Epithelial cell of proximal tubule (primary cell): ENCODE data around the gene ARHGEF7. TPM values are rescaled to one million over a fixed set of nuclear protein-coding genes. Genes with fewer than 3 reads are reported as not detected.

Experiments
- DNase-seq: peaks from one replicate; pipeline ENCODE4 v3.0.0-alpha.2; 2011; ENCODE audit warnings: low read depth
- H3K4me3 ChIP-seq: 2 replicates; pipeline ENCODE4 v1.5.1; 2011; ENCODE audit warnings: low read depth, mild to moderate bottlenecking, low read length
- total RNA-seq: library from RNA; depleted of rRNA; stranded (reverse); fragments of >200 nt; gene quantifications from 2 replicates; pipeline ENCODE4 v1.2.3, GENCODE V29; 2015
- TF ChIP-seq, protein P1 (sequence below): conservative IDR thresholded peaks from 2 replicates; pipeline ENCODE4 v1.5.1; 2012; ENCODE audit warnings: low read depth, mild to moderate bottlenecking, low read length

Gene ARHGEF7
- total RNA-seq, 1 donor from 2014 or later: 21.9 TPM

DNA sequence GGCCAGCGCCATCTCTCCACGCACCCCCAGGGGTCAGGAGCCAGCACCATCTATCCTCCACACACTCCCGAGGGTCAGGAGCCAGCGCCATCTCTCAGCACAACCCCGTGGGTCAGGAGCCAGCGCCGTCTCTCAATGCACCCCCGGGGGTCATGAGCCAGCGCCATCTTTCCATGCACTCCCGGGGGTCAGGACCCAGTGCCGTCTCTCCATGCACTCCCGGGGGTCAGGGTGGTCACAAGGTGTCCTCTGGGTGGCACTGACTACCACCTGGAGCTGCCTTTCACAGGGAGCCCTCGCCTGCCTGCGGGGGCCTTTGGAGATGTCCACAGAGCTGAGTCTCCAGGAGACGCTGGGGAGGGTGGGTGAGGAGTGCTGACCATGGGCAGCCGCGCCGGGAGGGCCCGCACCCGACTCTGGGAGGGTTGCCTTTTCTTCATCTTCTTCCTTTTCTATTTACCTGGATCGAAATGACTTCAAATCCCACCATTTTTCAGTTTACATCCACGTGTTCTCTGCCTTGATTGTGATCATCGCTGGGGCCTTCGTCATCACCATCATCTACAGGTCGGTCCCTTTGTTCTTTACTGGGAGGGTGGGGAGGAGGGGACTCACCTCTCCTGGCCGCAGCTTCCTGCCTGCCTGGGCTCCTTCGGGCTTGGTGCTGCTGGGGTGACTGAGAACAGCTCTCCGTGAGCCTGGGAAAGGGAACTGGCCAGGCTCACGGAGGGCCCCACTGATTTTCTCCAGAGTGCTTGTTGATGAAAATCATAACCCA, 224.4 kb downstream of the ARHGEF7 start:
- H3K4me3 ChIP-seq: no peak overlapping the region
- DNase-seq: no peak
- TF ChIP-seq, protein P1, sequence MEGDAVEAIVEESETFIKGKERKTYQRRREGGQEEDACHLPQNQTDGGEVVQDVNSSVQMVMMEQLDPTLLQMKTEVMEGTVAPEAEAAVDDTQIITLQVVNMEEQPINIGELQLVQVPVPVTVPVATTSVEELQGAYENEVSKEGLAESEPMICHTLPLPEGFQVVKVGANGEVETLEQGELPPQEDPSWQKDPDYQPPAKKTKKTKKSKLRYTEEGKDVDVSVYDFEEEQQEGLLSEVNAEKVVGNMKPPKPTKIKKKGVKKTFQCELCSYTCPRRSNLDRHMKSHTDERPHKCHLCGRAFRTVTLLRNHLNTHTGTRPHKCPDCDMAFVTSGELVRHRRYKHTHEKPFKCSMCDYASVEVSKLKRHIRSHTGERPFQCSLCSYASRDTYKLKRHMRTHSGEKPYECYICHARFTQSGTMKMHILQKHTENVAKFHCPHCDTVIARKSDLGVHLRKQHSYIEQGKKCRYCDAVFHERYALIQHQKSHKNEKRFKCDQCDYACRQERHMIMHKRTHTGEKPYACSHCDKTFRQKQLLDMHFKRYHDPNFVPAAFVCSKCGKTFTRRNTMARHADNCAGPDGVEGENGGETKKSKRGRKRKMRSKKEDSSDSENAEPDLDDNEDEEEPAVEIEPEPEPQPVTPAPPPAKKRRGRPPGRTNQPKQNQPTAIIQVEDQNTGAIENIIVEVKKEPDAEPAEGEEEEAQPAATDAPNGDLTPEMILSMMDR: no peak

DNA sequence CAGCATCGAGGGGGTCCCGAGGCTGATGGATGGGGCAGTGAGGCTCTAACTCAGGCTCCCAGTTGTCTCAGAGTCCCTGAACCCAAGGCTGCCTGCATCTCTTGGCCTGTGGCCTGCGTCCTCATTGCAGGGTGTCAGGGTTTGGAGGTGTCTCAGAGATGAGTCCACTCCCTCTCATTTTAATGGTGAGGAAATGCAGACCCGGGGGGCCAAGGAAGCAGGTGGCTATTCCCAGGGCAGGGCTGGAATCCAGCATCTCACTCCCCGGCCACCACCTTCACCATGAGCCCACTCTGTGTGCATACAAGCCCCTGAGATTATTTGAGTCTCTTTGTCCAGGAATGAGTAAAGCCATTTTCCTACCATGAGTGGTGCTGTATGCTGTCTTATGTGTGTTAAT, 226.8 kb downstream of the ARHGEF7 start:
- TF ChIP-seq, protein P1: no peak
- no peak for DNase-seq
- no peak overlapping the region for H3K4me3 ChIP-seq

DNA sequence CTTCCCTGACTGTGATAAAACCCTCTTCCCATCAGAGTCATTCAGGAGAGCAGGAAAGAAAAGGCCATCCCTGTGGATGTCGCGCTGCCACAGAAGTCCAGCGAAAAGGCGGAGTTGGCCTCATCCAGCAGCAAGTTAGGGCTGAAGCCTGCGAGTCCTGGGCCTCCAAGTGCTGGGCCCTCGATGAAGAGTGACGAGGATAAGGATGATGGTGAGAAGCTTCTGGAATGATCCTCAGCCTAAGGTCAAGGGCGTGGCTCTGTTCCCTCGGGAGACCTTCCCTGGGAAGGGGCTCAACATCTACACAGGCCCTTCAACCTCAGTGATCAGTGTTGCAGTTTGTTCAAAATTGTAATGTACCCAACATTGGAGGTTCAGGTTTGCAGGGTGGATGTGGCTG, 227.6 kb downstream of the ARHGEF7 start:
- TF ChIP-seq, protein P1: no peak
- no peak overlapping the region for H3K4me3 ChIP-seq
- DNase-seq: no peak

DNA sequence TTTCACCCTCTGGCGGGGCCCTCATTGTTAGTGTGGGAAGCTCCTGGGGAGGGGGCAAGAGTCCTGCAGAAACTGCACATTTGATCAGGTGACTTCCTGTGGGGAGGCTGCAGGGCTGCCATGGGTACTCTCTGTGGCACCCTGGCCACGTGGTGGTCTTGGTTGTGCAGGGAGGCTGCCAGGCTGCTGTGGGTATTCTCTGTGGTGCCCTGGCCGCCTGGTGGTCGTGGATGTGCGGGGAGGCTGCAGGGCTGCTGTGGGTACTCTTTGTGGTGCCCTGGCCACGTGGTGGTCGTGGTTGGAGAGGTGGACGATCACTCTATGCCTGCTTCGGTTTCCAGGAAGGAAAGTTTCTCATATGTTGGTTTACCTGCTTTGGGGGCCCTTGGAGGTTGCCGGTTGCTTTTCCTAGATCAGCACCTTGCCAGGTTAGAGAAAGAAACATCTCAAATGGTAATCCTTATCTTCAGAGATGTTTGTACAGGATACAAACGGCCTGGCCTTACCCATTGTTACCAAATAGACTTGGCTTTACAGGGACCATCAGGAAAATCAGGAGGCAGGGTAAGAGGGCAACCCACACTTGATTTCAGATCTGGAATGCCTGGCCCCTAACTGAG, 228.2 kb downstream of the ARHGEF7 start:
- H3K4me3 ChIP-seq: no peak overlapping the region
- no peak for DNase-seq
- TF ChIP-seq, protein P1: no peak

DNA sequence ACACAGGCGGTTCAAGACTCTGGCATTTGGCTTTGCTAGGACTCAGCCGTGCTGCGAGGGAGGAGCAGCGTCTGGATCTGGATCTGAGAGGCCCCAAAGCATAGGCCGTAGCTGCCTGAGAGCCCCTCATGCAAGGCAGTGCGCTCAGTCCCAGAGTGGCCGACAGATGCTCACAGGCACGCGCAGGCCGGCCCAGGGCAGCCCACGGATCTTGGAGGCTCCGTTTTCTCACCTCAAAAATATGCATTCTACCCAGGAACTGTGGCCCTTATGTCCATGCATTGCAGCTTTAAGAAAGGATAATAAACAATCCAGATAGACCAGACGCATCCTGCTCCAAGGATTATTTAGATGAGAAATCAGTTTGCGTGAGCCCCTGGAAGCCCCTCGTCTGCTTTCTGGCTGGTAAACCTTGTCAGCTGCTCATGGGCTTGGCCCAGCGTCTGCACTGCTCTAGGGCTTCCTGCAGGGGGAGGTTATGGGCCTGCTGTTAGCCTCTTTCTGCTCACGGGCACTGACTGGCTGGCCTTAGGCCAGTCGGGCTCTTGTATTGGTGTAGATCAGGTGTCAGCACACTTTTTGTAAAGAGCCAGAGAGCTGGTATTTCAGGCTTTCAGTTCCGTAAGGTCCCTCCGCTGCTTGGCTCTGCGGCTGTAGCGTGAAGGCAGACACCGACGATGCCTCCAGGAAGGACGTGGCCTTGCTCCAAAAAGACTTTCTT, 229.5 kb downstream of the ARHGEF7 start:
- TF ChIP-seq, protein P1: no peak
- no peak for DNase-seq
- no peak overlapping the region for H3K4me3 ChIP-seq

DNA sequence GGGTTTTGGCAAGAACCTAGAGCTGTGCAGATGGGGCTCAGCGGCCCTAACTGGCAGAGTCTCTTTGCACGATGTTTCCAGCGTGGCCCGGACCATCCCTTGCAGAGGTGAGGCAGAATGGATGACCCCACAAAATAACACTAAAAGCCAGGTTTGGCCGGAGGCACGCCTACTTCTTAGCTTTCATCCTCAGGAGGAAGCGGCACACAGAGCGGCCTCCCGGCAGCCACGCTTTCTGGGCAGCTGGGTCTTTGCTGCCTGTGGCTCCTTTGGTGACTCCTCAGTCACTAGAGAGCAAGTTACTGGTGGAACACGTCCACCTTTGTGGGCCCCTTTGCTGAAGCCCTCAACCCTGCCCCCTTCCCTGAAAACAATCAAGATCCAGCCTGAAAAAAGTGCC, 230.6 kb downstream of the ARHGEF7 start:
- no peak for DNase-seq
- TF ChIP-seq, protein P1: no peak
- no peak overlapping the region for H3K4me3 ChIP-seq
